ENCODE measurements around the gene LSMEM2.

- TF ChIP-seq, protein P1, sequence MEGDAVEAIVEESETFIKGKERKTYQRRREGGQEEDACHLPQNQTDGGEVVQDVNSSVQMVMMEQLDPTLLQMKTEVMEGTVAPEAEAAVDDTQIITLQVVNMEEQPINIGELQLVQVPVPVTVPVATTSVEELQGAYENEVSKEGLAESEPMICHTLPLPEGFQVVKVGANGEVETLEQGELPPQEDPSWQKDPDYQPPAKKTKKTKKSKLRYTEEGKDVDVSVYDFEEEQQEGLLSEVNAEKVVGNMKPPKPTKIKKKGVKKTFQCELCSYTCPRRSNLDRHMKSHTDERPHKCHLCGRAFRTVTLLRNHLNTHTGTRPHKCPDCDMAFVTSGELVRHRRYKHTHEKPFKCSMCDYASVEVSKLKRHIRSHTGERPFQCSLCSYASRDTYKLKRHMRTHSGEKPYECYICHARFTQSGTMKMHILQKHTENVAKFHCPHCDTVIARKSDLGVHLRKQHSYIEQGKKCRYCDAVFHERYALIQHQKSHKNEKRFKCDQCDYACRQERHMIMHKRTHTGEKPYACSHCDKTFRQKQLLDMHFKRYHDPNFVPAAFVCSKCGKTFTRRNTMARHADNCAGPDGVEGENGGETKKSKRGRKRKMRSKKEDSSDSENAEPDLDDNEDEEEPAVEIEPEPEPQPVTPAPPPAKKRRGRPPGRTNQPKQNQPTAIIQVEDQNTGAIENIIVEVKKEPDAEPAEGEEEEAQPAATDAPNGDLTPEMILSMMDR (IDR thresholded peaks at IDR 0.05), result no peak
- TF ChIP-seq POLR2A (IDR thresholded peaks at IDR 0.05) (no peak), POLR2AphosphoS5 (IDR thresholded peaks at IDR 0.05) (no peak)
Observed at GRCh38 chr3:50265571-50265970, 13.3 kb upstream of the LSMEM2 start.
